HG02642 (cell line): ENCODE measurements around the gene DDX17.
"Not testable (repeated sequence)": the region's sequence is repeated elsewhere in the genome, so short reads cannot be mapped to it uniquely, and the experiment has no call there.

Experiments used
- ATAC-seq: cut with Tn5 transposase; IDR thresholded peaks from one replicate; pipeline ENCODE4 v1.9.1; 2021; ENCODE audit warnings: mild to moderate bottlenecking; ENCODE audit not compliant: unreplicated experiment, poor library complexity

The DDX17 gene

GRCh38 chr22:38494498-38494897, 11.6 kb downstream of the DDX17 start:
- no peak for ATAC-seq

GRCh38 chr22:38491707-38492348, 14.3 kb downstream of the DDX17 start:
- no peak for ATAC-seq

- ATAC-seq: no peak
Measured at GRCh38 chr22:38490915-38491314, 15.2 kb downstream of the DDX17 start.

GRCh38 chr22:38490475-38490874, 15.6 kb downstream of the DDX17 start:
- ATAC-seq: no peak

GRCh38 chr22:38489561-38490145, 16.5 kb downstream of the DDX17 start:
- no peak for ATAC-seq

GRCh38 chr22:38489142-38489541, 17.0 kb downstream of the DDX17 start:
- no peak for ATAC-seq

- ATAC-seq: no peak
Measured at GRCh38 chr22:38487946-38488345, 18.2 kb downstream of the DDX17 start.

GRCh38 chr22:38485783-38486182, 20.3 kb downstream of the DDX17 start:
- ATAC-seq: no peak

- no peak for ATAC-seq
Measured at GRCh38 chr22:38484244-38484643, 21.9 kb downstream of the DDX17 start.

GRCh38 chr22:38482662-38483308, 23.3 kb downstream of the DDX17 start:
- no peak for ATAC-seq

- no peak for ATAC-seq
Measured at GRCh38 chr22:38481871-38482332, 24.2 kb downstream of the DDX17 start.

GRCh38 chr22:38481162-38481870, 24.8 kb downstream of the DDX17 start:
- ATAC-seq: no peak

GRCh38 chr22:38479096-38479837, 26.8 kb downstream of the DDX17 start:
- ATAC-seq: no peak

GRCh38 chr22:38477585-38477984, 28.5 kb downstream of the DDX17 start:
- no peak for ATAC-seq

- ATAC-seq: no peak
Measured at GRCh38 chr22:38474003-38474607, 32.0 kb downstream of the DDX17 start.

GRCh38 chr22:38471237-38471636, 34.9 kb downstream of the DDX17 start:
- ATAC-seq: no peak

GRCh38 chr22:38470179-38470578, 35.9 kb downstream of the DDX17 start:
- ATAC-seq: not testable (repeated sequence)

- no peak for ATAC-seq
Measured at GRCh38 chr22:38469306-38469781, 36.8 kb downstream of the DDX17 start.

- no peak for ATAC-seq
Measured at GRCh38 chr22:38468443-38469305, 37.4 kb downstream of the DDX17 start.
